OCI-LY3 (cell line): ENCODE results near the gene NR2C2AP.

Experiments used
- CTCF ChIP-seq: fragments of 200-600, 300-600 bp; sonication (generic); IDR thresholded peaks from 2 replicates; pipeline ENCODE4 v1.5.1; 2014; ENCODE audit warnings: antibody characterized with exemption, low read length, low read depth
- EZH2phosphoT487 ChIP-seq: fragments of 200-600 bp; shearing (Covaris generic); IDR thresholded peaks from 2 replicates; pipeline ENCODE4 v1.6.1; 2018; ENCODE audit warnings: antibody characterized with exemption, mixed run types, low read depth

GRCh38 chr19:19176950-19177349 is 26.3 kb downstream of the NR2C2AP start:
- TF ChIP-seq CTCF (no peak), EZH2phosphoT487 (no peak)
